ENCODE measurements around the gene CDIPT.

Gene CDIPT

DNA sequence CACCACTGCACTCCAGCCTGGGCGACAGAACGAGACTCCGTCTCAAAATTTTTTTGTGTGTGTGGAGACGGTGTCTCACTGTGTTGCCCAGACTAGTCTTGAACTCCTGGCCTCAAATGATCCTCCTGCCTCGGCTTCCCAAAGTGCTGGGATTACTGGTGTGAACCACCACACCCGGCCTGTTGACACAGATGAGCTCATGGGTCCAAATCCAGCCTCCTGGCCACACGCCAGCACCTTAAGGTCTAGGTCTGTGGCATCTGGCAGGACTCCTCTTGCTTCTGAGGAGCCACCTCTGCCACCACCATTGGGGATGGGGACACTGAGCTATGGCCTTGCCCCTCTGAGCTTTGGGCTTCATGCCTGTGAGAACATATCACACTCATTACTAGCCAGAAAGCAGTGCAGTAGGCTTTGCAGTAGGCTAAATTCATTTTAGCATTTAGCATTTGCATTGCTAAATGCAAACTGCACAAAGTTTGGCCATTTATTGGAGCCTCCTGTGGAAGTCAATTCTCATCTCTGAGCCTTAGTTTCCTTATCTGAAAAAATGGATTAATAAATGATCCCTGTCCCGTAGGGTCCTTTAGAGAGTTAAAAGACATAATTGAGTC lies 5.5 kb upstream of the CDIPT start:
- Histone ChIP-seq H3K9me3 (ENCODE audit: control insufficient read depth, low read length) (no peaks in the 10 kb centered on the region), H2BK120ac (ENCODE audit: low read depth, low read length) (no peak overlapping the region), H3K27ac (ENCODE audit: low read length, poor library complexity, severe bottlenecking) (no peak overlapping the region), H3K18ac (ENCODE audit: low read depth in 1 of 2, low read length in 2 of 2) (no peak overlapping the region), H3K23ac (ENCODE audit: low read length in 2 of 2) (no peak overlapping the region), H3K9ac (ENCODE audit: low read length) (no peak overlapping the region), H3K27me3 (ENCODE audit: control insufficient read depth in 1 of 2, insufficient read depth in 1 of 2, low read length in 2 of 2) (peaks cover 0 to 6% of the 10 kb centered on the region in 2 experiments), H3K4me3 (ENCODE audit: insufficient read depth in 1 of 2, low read depth in 1 of 2, low read length in 2 of 2) (no peak overlapping the region), H3K36me3 (ENCODE audit: control insufficient read depth in 1 of 2, insufficient read depth in 2 of 2, low read depth in 1 of 2, low read length in 2 of 2) (peaks cover 0 to 24% of the 10 kb centered on the region in 2 experiments), H4K8ac (ENCODE audit: low read length) (no peak overlapping the region), H3K4ac (ENCODE audit: low read depth in 1 of 2, low read length in 2 of 2) (no peak overlapping the region), H3K14ac (ENCODE audit: low read length in 2 of 2) (no peak overlapping the region), H2BK5ac (ENCODE audit: low read depth, low read length, poor library complexity, severe bottlenecking) (no peak overlapping the region), H4K91ac (ENCODE audit: low read length) (no peak overlapping the region), H3K4me2 (ENCODE audit: low read length, poor library complexity, severe bottlenecking) (no peak overlapping the region), H2BK12ac (ENCODE audit: low read length in 2 of 2) (no peak overlapping the region), H3K79me1 (replicated peaks; ENCODE audit: low read length, poor library complexity, severe bottlenecking) (no peaks in the 10 kb centered on the region), H3K4me1 (ENCODE audit: control insufficient read depth, insufficient read depth, low read depth, low read length) (peaks cover 4% of the 10 kb centered on the region), H2AFZ (ENCODE audit: low read depth, low read length) (no peak overlapping the region), H2BK15ac (ENCODE audit: low read depth, poor library complexity, severe bottlenecking) (no peak overlapping the region), H2AK5ac (ENCODE audit: low read length, severe bottlenecking) (no peak overlapping the region)
- 91% methylated on average over 8 of the region's 8 CpGs for WGBS
- DNase-seq, result no peak

DNA sequence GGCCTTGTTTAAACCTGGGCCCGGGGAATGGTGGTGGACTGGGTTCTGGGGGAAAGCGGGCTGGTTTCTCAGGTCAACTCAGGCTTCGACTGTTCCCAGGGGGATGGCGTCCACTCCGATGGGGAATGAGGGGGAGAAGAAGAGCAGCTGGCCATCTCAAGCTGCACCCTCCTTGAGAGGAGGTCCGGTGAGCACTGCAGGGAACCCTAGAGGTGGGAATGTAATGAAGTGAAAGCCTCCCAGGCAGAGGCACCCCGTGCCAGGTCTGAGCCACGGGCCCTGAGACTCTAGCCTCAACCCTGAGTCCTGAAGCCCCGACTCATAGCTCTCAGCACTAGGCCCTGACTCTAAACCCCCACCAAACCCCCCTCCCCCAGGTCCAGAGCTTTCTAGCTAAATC lies 1.2 kb upstream of the CDIPT start:
- Histone ChIP-seq H4K8ac (ENCODE audit: low read length) (no peak overlapping the region), H2BK12ac (ENCODE audit: low read length in 2 of 2) (no peak overlapping the region), H3K9ac (ENCODE audit: low read length) (no peak overlapping the region), H3K18ac (ENCODE audit: low read depth in 1 of 2, low read length in 2 of 2) (no peak overlapping the region), H2BK15ac (ENCODE audit: low read depth, poor library complexity, severe bottlenecking) (no peak overlapping the region), H3K79me1 (replicated peaks; ENCODE audit: low read length, poor library complexity, severe bottlenecking) (peaks cover 12% of the 10 kb centered on the region), H2AFZ (ENCODE audit: low read depth, low read length) (no peak overlapping the region), H2BK5ac (ENCODE audit: low read depth, low read length, poor library complexity, severe bottlenecking) (no peak overlapping the region), H3K23ac (ENCODE audit: low read length in 2 of 2) (no peak overlapping the region), H3K4me1 (ENCODE audit: control insufficient read depth, insufficient read depth, low read depth, low read length) (peaks cover 10% of the 10 kb centered on the region), H3K4me3 (ENCODE audit: insufficient read depth in 1 of 2, low read depth in 1 of 2, low read length in 2 of 2) (no peak overlapping the region), H3K4ac (ENCODE audit: low read depth in 1 of 2, low read length in 2 of 2) (no peak overlapping the region), H3K9me3 (ENCODE audit: control insufficient read depth, low read length) (no peaks in the 10 kb centered on the region), H4K91ac (ENCODE audit: low read length) (no peak overlapping the region), H3K14ac (ENCODE audit: low read length in 2 of 2) (no peak overlapping the region), H3K27ac (ENCODE audit: low read length, poor library complexity, severe bottlenecking) (no peak overlapping the region), H3K27me3 (ENCODE audit: control insufficient read depth in 1 of 2, insufficient read depth in 1 of 2, low read length in 2 of 2) (no peaks in the 10 kb centered on the region), H3K4me2 (ENCODE audit: low read length, poor library complexity, severe bottlenecking) (no peak overlapping the region), H2BK120ac (ENCODE audit: low read depth, low read length) (no peak overlapping the region), H2AK5ac (ENCODE audit: low read length, severe bottlenecking) (no peak overlapping the region), H3K36me3 (ENCODE audit: control insufficient read depth in 1 of 2, insufficient read depth in 2 of 2, low read depth in 1 of 2, low read length in 2 of 2) (peaks cover 18 to 22% of the 10 kb centered on the region in 2 experiments)
- no peak for DNase-seq
- WGBS, result 85% methylated on average over 9 of the region's 9 CpGs

DNA sequence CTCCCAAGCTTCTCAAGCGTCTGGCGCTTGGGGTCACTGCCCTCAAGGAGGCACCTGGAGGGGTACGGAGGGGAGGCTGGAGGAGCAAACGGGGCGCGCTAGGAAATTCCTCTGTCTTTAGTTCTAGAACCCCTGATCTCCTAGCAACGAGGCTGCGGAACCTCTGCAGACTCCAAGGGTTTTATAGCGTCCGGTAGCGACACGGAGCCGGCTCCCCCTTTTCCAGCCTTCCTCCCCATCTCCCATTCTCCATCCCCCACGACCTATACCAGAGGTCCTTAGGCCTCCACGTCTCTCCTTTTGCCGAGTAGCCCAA lies 601 bp upstream of the CDIPT start:
- Histone ChIP-seq H3K14ac (ENCODE audit: low read length in 2 of 2) (no peak overlapping the region), H3K23ac (ENCODE audit: low read length in 2 of 2) (no peak overlapping the region), H3K36me3 (ENCODE audit: control insufficient read depth in 1 of 2, insufficient read depth in 2 of 2, low read depth in 1 of 2, low read length in 2 of 2) (peaks cover 23 to 27% of the 10 kb centered on the region in 2 experiments), H3K9ac (ENCODE audit: low read length) (peak overlapping the region; percentile 92), H2BK120ac (ENCODE audit: low read depth, low read length) (no peak overlapping the region), H3K79me1 (replicated peaks; ENCODE audit: low read length, poor library complexity, severe bottlenecking) (peaks cover 12% of the 10 kb centered on the region), H2BK5ac (ENCODE audit: low read depth, low read length, poor library complexity, severe bottlenecking) (no peak overlapping the region), H2BK12ac (ENCODE audit: low read length in 2 of 2) (peak overlapping the region in 1 of 2 experiments; percentile 24), H3K27me3 (ENCODE audit: control insufficient read depth in 1 of 2, insufficient read depth in 1 of 2, low read length in 2 of 2) (no peaks in the 10 kb centered on the region), H3K4me1 (ENCODE audit: control insufficient read depth, insufficient read depth, low read depth, low read length) (peaks cover 10% of the 10 kb centered on the region), H2AFZ (ENCODE audit: low read depth, low read length) (no peak overlapping the region), H4K8ac (ENCODE audit: low read length) (peak overlapping the region; percentile 86), H3K4me2 (ENCODE audit: low read length, poor library complexity, severe bottlenecking) (peak overlapping the region; percentile 45), H3K4ac (ENCODE audit: low read depth in 1 of 2, low read length in 2 of 2) (no peak overlapping the region), H3K27ac (ENCODE audit: low read length, poor library complexity, severe bottlenecking) (no peak overlapping the region), H2BK15ac (ENCODE audit: low read depth, poor library complexity, severe bottlenecking) (no peak overlapping the region), H3K9me3 (ENCODE audit: control insufficient read depth, low read length) (no peaks in the 10 kb centered on the region), H3K4me3 (ENCODE audit: insufficient read depth in 1 of 2, low read depth in 1 of 2, low read length in 2 of 2) (peak overlapping the region in 1 of 2 experiments; percentile 97), H4K91ac (ENCODE audit: low read length) (no peak overlapping the region), H3K18ac (ENCODE audit: low read depth in 1 of 2, low read length in 2 of 2) (no peak overlapping the region), H2AK5ac (ENCODE audit: low read length, severe bottlenecking) (no peak overlapping the region)
- no peak for DNase-seq
- WGBS, result 43% methylated on average over 14 of the region's 16 CpGs

DNA sequence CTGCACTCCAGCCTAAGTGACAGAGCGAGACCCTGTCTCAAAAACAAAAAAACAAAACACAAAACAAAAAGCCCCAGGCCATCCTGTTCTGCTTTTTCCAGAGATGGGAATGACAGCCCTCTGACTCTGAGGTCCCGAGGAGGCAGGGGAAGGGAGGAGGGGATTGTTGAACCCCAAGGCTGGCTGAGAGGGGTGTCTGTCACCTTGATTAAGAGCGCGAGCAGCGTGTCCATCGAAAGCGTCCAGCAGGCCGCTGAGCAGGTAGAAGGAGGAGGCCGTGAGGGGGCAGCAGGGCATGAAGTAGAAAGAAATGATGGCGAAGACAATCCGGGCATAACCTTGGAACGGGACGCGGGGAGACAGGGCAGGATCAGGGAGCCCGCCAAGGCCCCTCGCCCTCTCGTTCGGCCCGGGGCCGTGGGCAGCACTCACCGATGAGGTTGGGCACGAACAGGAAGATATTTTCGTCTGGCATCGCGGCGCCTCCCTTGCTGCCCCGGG lies 593 bp downstream of the CDIPT start:
- H3K9ac ChIP-seq (ENCODE audit: low read length), result peak overlapping the region; percentile 92
- H3K79me1 ChIP-seq (replicated peaks; ENCODE audit: low read length, poor library complexity, severe bottlenecking), result peaks cover 12% of the 10 kb centered on the region
- H3K36me3 ChIP-seq (ENCODE audit: control insufficient read depth in 1 of 2, insufficient read depth in 2 of 2, low read depth in 1 of 2, low read length in 2 of 2), result peaks cover 27 to 32% of the 10 kb centered on the region in 2 experiments
- peak overlapping the region in 1 of 2 experiments; percentile 67 for H3K23ac ChIP-seq (ENCODE audit: low read length in 2 of 2)
- peak overlapping the region; percentile 35 for H4K8ac ChIP-seq (ENCODE audit: low read length)
- H2BK15ac ChIP-seq (ENCODE audit: low read depth, poor library complexity, severe bottlenecking), result peak overlapping the region; percentile 93
- peaks cover 10% of the 10 kb centered on the region for H3K4me1 ChIP-seq (ENCODE audit: control insufficient read depth, insufficient read depth, low read depth, low read length)
- DNase-seq, result peak; percentile 30
- H2BK120ac ChIP-seq (ENCODE audit: low read depth, low read length), result no peak overlapping the region
- H2BK5ac ChIP-seq (ENCODE audit: low read depth, low read length, poor library complexity, severe bottlenecking), result no peak overlapping the region
- WGBS, result under 1% methylated on average over 26 of the region's 27 CpGs
- peak overlapping the region; percentile 47 for H4K91ac ChIP-seq (ENCODE audit: low read length)
- peak overlapping the region in 1 of 2 experiments; percentile 1 for H2BK12ac ChIP-seq (ENCODE audit: low read length in 2 of 2)
- H3K9me3 ChIP-seq (ENCODE audit: control insufficient read depth, low read length), result no peaks in the 10 kb centered on the region
- H3K4me3 ChIP-seq (ENCODE audit: insufficient read depth in 1 of 2, low read depth in 1 of 2, low read length in 2 of 2), result peak overlapping the region; percentile 96 to 97
- H3K27ac ChIP-seq (ENCODE audit: low read length, poor library complexity, severe bottlenecking), result peak overlapping the region; percentile 28
- H2AFZ ChIP-seq (ENCODE audit: low read depth, low read length), result peak overlapping the region; percentile 80
- no peak overlapping the region for H2AK5ac ChIP-seq (ENCODE audit: low read length, severe bottlenecking)
- H3K4ac ChIP-seq (ENCODE audit: low read depth in 1 of 2, low read length in 2 of 2), result peak overlapping the region in 1 of 2 experiments; percentile 81
- peak overlapping the region in 1 of 2 experiments; percentile 85 for H3K14ac ChIP-seq (ENCODE audit: low read length in 2 of 2)
- H3K4me2 ChIP-seq (ENCODE audit: low read length, poor library complexity, severe bottlenecking), result peak overlapping the region; percentile 51
- H3K27me3 ChIP-seq (ENCODE audit: control insufficient read depth in 1 of 2, insufficient read depth in 1 of 2, low read length in 2 of 2), result no peaks in the 10 kb centered on the region
- peak overlapping the region; percentile 62 to 88 for H3K18ac ChIP-seq (ENCODE audit: low read depth in 1 of 2, low read length in 2 of 2)

All from mesenchymal stem cell (in vitro differentiated cells and primary cell).